Measurements from ENCODE around the gene TMED6.

GRCh38 chr16:69382421-69382820 lies 30.8 kb upstream of the TMED6 start:
- TF ChIP-seq POLR2A (IDR thresholded peaks at IDR 0.05; ENCODE audit: low read length) (no peak), GATA1 (IDR thresholded peaks at IDR 0.05; ENCODE audit: low read depth, low read length) (no peak)
